AG04450 (cell line): Measurements from ENCODE around the gene LYZL1. TPM values are rescaled to one million over a fixed set of nuclear protein-coding genes. Genes with fewer than 3 reads are reported as not detected.

ENCODE experiments used
- CTCF ChIA-PET: fragments of 300-600, 350-600 bp; formaldehyde crosslinking; extraction: SDS; loops from one replicate; lab custom pipeline; 2022; ENCODE audit warnings: antibody characterized with exemption, inconsistent platforms; lab: Charles Lee
- POLR2A ChIA-PET: fragments of 350-600 bp; formaldehyde crosslinking; extraction: SDS; loops from one replicate; lab custom pipeline; 2021; ENCODE audit warnings: antibody characterized with exemption, inconsistent platforms; lab: Yijun Ruan, JAX
- DNase-seq: peaks from one replicate; pipeline ENCODE4 v3.0.0-alpha.2; 2011; ENCODE audit warnings: low read depth, low spot score
- H3K27ac ChIP-seq: one replicate; pipeline ENCODE4 v1.5.1; 2012; ENCODE audit warnings: low read depth, low read length, control low read depth
- H3K27me3 ChIP-seq: one replicate; pipeline ENCODE4 v1.6.0; 2012; ENCODE audit warnings: low read length; ENCODE audit not compliant: control insufficient read depth, insufficient read depth
- H3K4me3 ChIP-seq: 2 replicates; pipeline ENCODE4 v1.5.1; 2011; ENCODE audit warnings: mild to moderate bottlenecking, low read depth, low read length, control low read depth
- H3K9me3 ChIP-seq: 2 replicates; pipeline ENCODE4 v1.5.1; 2012; ENCODE audit warnings: low read length; ENCODE audit not compliant: control insufficient read depth, insufficient read depth
- polyA plus RNA-seq: library from polyadenylated mRNA; depleted of rRNA; stranded (reverse); fragments of >200 nt; gene quantifications from 2 replicates; pipeline ENCODE4 v1.2.3, GENCODE V29; 2011
- TF ChIP-seq, protein P1 (sequence below): IDR thresholded peaks from 2 replicates; pipeline ENCODE4 v1.5.1; 2011; ENCODE audit warnings: low read depth, low read length, control low read depth, inconsistent platforms

Gene LYZL1
- polyA plus RNA-seq, 1 experiment: not detected

DNA sequence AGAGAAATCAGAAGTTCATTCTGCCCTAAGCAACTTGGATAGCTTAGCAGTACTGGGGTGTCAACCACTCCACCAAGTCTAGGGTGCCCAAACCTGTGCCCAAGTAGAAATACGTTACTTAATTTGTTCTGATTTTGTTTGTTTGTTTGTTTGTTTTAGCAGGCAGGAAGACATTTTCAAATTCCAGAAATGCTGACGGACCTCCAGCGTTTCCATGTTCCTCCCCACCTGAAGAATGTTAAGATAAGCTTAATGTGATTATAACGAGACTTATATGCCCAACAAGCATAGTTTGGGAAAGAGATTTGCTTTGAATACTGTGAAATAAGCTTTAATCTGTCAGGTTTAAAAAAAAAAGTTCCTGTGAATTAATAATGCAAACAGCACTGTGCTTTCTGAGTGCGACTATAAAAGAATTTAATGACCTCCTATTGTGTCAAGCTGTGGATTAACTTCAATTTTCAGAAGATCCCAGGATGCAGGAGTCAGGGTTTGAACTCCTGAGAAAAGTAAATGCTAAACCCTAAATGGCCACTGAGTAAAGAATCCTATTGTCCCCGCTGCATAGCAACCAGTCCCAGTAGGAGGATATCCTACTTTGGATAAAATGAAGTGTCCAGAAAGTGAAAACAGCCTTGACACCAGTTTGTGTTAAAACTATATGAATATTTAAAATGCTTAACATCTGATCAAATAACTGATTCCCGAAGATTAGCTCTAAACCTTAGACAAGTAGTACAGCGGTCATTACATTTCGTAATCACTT, 56.5 kb downstream of the LYZL1 start:
- TF ChIP-seq, protein P1, sequence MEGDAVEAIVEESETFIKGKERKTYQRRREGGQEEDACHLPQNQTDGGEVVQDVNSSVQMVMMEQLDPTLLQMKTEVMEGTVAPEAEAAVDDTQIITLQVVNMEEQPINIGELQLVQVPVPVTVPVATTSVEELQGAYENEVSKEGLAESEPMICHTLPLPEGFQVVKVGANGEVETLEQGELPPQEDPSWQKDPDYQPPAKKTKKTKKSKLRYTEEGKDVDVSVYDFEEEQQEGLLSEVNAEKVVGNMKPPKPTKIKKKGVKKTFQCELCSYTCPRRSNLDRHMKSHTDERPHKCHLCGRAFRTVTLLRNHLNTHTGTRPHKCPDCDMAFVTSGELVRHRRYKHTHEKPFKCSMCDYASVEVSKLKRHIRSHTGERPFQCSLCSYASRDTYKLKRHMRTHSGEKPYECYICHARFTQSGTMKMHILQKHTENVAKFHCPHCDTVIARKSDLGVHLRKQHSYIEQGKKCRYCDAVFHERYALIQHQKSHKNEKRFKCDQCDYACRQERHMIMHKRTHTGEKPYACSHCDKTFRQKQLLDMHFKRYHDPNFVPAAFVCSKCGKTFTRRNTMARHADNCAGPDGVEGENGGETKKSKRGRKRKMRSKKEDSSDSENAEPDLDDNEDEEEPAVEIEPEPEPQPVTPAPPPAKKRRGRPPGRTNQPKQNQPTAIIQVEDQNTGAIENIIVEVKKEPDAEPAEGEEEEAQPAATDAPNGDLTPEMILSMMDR: no peak
- Histone ChIP-seq H3K27ac (no peak overlapping the region), H3K9me3 (peaks cover 5% of the 10 kb centered on the region; the same call in 1 of the 2 replicates), H3K4me3 (no peak overlapping the region), H3K27me3 (peaks cover 7% of the 10 kb centered on the region)
- DNase-seq: no peak
- ChIA-PET CTCF (interaction anchor here (0.6 kb wide), 1 partner anchor 170 kb away, joined by 3 read pairs; no protein-coding TSS in a partner anchor), POLR2A (no interaction called here)

GRCh38 chr10:29345910-29346209, 57.0 kb downstream of the LYZL1 start:
- H3K27me3 ChIP-seq: peaks cover 7% of the 10 kb centered on the region
- POLR2A ChIA-PET: no interaction called here
- TF ChIP-seq, protein P1: no peak
- no peak overlapping the region for H3K27ac ChIP-seq
- CTCF ChIA-PET: no interaction called here
- no peak overlapping the region for H3K4me3 ChIP-seq
- peaks cover 5% of the 10 kb centered on the region; the same call in 1 of the 2 replicates for H3K9me3 ChIP-seq
- DNase-seq: no peak

GRCh38 chr10:29346296-29347001, 57.6 kb downstream of the LYZL1 start:
- POLR2A ChIA-PET: interaction anchor here (0.7 kb wide), 1 partner anchor 21 kb away, joined by 3 read pairs; no protein-coding TSS in a partner anchor
- no peak overlapping the region for H3K27ac ChIP-seq
- TF ChIP-seq, protein P1: no peak

GRCh38 chr10:29348836-29349235, 60.0 kb downstream of the LYZL1 start:
- no peak for DNase-seq
- Histone ChIP-seq H3K9me3 (no peaks in the 10 kb centered on the region), H3K4me3 (no peak overlapping the region), H3K27ac (no peak overlapping the region), H3K27me3 (peaks cover 11% of the 10 kb centered on the region)
- POLR2A ChIA-PET: no interaction called here
- CTCF ChIA-PET: no interaction called here
- TF ChIP-seq, protein P1: no peak

More at GRCh38 chr10:29346296-29347001, 57.6 kb downstream of the LYZL1 start:
- Histone ChIP-seq H3K4me3 (no peak overlapping the region), H3K9me3 (peaks cover 5% of the 10 kb centered on the region; the same call in 1 of the 2 replicates), H3K27me3 (peaks cover 11% of the 10 kb centered on the region)
- DNase-seq: no peak
- CTCF ChIA-PET: no interaction called here

DNA sequence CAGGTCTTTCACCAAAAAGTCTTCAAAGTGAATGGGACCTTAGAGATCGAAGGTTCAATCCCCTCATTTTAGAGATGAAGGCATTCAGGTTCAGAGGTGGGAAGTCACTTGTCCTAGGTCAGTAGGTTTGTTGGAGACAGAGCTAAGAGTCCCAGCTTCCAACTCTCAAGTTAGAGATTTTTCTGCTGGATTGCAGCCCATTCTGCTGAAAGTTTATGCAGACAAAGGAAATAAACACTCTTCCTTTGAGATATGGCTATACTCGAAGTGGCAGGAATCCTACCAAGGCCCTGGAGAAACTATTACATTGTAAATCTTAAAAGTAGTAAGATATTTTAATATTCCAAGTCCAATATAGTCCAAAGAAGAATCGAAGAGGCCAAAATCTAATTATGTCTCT, 64.4 kb downstream of the LYZL1 start:
- TF ChIP-seq, protein P1: no peak
- DNase-seq: no peak
- Histone ChIP-seq H3K4me3 (no peak overlapping the region), H3K27ac (no peak overlapping the region), H3K27me3 (peaks cover 8% of the 10 kb centered on the region), H3K9me3 (no peaks in the 10 kb centered on the region)
- POLR2A ChIA-PET: no interaction called here
- CTCF ChIA-PET: no interaction called here
